Measurements from ENCODE around the gene PTCD3. TPM values are rescaled to one million over a fixed set of nuclear protein-coding genes. Genes with fewer than 3 reads are reported as not detected.

PTCD3 gene
- polyA plus RNA-seq, 1 donor from 2014 or later = 214 TPM

DNA sequence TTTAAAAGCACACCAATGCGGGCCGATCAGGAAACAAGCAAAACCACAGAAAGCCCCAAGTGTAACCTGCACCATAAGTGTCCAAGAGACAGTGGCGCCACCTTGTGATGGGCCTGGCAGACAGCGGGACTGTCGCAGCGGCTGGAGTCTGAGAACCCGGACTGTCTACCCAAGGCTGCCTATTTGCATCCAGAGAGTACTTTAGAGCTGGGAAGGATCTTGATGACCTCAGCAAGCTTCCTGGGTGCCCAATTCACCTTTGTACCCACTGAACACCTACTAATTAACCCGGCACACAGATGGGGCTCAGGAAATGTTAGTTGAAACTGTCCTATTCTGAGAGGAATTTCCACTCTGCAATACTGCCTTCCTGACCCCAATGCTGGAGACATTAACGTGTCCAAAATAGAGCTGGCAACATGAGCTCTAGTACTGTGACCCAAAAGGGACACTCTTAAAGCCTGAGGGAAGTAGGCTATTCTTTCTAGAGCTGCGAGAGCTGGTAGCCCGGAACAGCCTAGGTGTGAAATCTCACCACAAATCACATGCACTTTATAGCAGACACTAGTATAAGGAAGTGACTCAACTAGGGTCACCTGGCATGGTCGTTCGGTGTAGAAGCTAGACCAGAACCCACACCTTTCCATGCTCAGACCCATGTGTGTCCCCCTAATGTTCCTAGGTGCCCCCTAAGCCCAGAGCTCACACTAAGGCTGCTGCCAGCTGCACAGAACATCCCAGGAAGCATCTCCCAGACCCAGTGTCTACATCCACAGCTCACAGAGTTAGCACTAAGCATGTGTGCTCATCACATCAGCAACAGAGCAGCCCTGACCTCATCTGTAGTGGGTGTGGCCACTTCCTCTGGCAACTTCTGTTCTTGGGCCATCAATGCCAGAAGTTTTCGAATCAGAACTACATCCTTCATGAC, 25.8 kb upstream of the PTCD3 start:
- Histone ChIP-seq H3K27me3 (ENCODE audit: insufficient read depth, low read depth, low read length) (no peaks in the 10 kb centered on the region), H3F3A (ENCODE audit: insufficient read depth, low read length, poor library complexity, severe bottlenecking) (no peaks in the 10 kb centered on the region), H4K20me1 (ENCODE audit: insufficient read depth) (no peaks in the 10 kb centered on the region), H3K9ac (ENCODE audit: low read length) (no peak overlapping the region), H3K79me2 (replicated peaks; ENCODE audit: insufficient read depth, low read length) (no peaks in the 10 kb centered on the region), H3K9me2 (ENCODE audit: insufficient read depth, low read length) (no peaks in the 10 kb centered on the region), H3K4me3 (ENCODE audit: low read length) (no peak overlapping the region), H3K4me2 (ENCODE audit: low read length) (no peak overlapping the region), H3K27ac (ENCODE audit: low read length) (no peak overlapping the region), H3K9me3 (ENCODE audit: low read length) (no peaks in the 10 kb centered on the region), H3K36me3 (ENCODE audit: insufficient read depth, low read length) (no peaks in the 10 kb centered on the region), H2AFZ (ENCODE audit: low read depth, low read length) (no peak overlapping the region)
- peak; percentile 77 for TF ChIP-seq RAD21 (conservative IDR thresholded peaks at IDR 0.05)
- TF ChIP-seq EP300 (conservative IDR thresholded peaks at IDR 0.05; ENCODE audit: poor library complexity, severe bottlenecking) = no peak
- TF ChIP-seq SMC3 (conservative IDR thresholded peaks at IDR 0.05; ENCODE audit: poor library complexity) = peak; percentile 83
- TF ChIP-seq, protein P1, sequence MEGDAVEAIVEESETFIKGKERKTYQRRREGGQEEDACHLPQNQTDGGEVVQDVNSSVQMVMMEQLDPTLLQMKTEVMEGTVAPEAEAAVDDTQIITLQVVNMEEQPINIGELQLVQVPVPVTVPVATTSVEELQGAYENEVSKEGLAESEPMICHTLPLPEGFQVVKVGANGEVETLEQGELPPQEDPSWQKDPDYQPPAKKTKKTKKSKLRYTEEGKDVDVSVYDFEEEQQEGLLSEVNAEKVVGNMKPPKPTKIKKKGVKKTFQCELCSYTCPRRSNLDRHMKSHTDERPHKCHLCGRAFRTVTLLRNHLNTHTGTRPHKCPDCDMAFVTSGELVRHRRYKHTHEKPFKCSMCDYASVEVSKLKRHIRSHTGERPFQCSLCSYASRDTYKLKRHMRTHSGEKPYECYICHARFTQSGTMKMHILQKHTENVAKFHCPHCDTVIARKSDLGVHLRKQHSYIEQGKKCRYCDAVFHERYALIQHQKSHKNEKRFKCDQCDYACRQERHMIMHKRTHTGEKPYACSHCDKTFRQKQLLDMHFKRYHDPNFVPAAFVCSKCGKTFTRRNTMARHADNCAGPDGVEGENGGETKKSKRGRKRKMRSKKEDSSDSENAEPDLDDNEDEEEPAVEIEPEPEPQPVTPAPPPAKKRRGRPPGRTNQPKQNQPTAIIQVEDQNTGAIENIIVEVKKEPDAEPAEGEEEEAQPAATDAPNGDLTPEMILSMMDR (IDR thresholded peaks at IDR 0.05; ENCODE audit: poor library complexity, severe bottlenecking) = peak; percentile 79

DNA sequence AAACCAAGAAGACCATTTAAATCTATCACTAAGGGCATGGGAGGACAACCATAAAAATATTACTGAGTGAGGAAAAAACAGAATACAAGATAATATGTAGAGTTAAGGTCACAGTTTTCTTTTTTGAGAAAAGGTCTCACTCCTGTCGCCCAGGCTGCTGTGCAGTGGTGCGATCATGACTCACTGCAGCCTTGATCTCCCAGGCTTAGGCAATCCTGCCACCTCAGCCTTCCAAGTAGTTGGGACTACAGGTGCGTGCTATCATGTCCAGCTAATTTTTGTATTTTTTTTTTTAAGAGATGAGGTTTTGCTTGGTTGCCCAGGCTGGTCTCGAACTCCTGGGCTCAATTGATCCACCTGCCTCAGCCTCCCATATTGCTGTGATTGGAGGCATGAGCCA, 24.3 kb upstream of the PTCD3 start:
- Histone ChIP-seq H3K9ac (ENCODE audit: low read length) (no peak overlapping the region), H3K4me2 (ENCODE audit: low read length) (no peak overlapping the region), H3K79me2 (replicated peaks; ENCODE audit: insufficient read depth, low read length) (no peaks in the 10 kb centered on the region), H3K9me3 (ENCODE audit: low read length) (no peaks in the 10 kb centered on the region), H4K20me1 (ENCODE audit: insufficient read depth) (no peaks in the 10 kb centered on the region), H3K36me3 (ENCODE audit: insufficient read depth, low read length) (no peaks in the 10 kb centered on the region), H2AFZ (ENCODE audit: low read depth, low read length) (no peak overlapping the region), H3K27ac (ENCODE audit: low read length) (no peak overlapping the region), H3F3A (ENCODE audit: insufficient read depth, low read length, poor library complexity, severe bottlenecking) (no peaks in the 10 kb centered on the region), H3K4me3 (ENCODE audit: low read length) (no peak overlapping the region), H3K27me3 (ENCODE audit: insufficient read depth, low read depth, low read length) (no peaks in the 10 kb centered on the region), H3K9me2 (ENCODE audit: insufficient read depth, low read length) (no peaks in the 10 kb centered on the region)
- TF ChIP-seq POLR2AphosphoS5 (IDR thresholded peaks at IDR 0.05) (no peak), REST (IDR thresholded peaks at IDR 0.05; ENCODE audit: borderline replicate concordance) (no peak), MXI1 (conservative IDR thresholded peaks at IDR 0.05; ENCODE audit: poor library complexity, severe bottlenecking) (no peak), SMC3 (conservative IDR thresholded peaks at IDR 0.05; ENCODE audit: poor library complexity) (no peak), EZH2 (IDR thresholded peaks at IDR 0.05; ENCODE audit: borderline replicate concordance, insufficient read depth, low read length, poor library complexity, severe bottlenecking) (no peak), RAD21 (conservative IDR thresholded peaks at IDR 0.05) (no peak), EP300 (conservative IDR thresholded peaks at IDR 0.05; ENCODE audit: poor library complexity, severe bottlenecking) (no peak), TAF1 (IDR thresholded peaks at IDR 0.05; ENCODE audit: low read depth) (no peak)
- TF ChIP-seq, protein P1 (IDR thresholded peaks at IDR 0.05; ENCODE audit: poor library complexity, severe bottlenecking) = no peak
